ENCODE measurements around the gene CD83. TPM values are rescaled to one million over a fixed set of nuclear protein-coding genes. Genes with fewer than 3 reads are reported as not detected.

CD83 gene
- total and polyA plus RNA-seq, 9 of the 15 experiments (the other 6 are each of a cell fraction or from before 2014, with no cell fraction given): 2.5 to 4.1 (median 3.4) TPM

DNA sequence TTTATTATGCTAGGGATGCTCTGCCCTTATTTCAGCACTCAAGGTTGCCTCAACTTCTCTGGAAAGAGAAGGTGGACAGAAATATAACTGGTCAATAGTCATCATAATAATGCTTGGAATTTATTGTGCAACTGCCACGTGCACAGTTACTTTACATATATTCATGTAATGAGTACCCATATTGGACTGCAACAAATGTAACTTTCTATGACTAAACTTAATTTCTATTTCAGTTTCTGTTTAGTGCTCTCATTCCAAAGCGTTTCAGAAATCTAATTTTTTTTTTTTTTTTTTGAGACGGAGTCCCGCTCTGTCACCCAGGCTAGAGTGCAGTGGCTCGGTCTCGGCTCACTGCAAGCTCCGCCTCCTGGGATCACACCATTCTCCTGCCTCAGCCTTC, 28.3 kb upstream of the CD83 start:
- FAIRE-seq (no peak), ATAC-seq (no peak), DNase-seq (ENCODE audit: extremely low read depth in 1 of 4, low spot score in 3 of 4) (no peak)
- intact Hi-C loops (cut with micrococcal nuclease): no loop called here
- Histone ChIP-seq H3K9me1 (ENCODE audit: control insufficient read depth, insufficient read depth, low read length) (no peaks in the 10 kb centered on the region), H3K4me2 (ENCODE audit: insufficient read depth, low read length) (no peak overlapping the region), H3K36me3 (ENCODE audit: control insufficient read depth, insufficient read depth, low read length) (no peaks in the 10 kb centered on the region), H2AFZ (ENCODE audit: low read depth, low read length) (no peak overlapping the region), H3K27ac (ENCODE audit: extremely low read depth, low read depth, low read length) (no peak overlapping the region), H3K79me2 (ENCODE audit: control insufficient read depth, insufficient read depth, low read length) (no peaks in the 10 kb centered on the region), H3K9ac (ENCODE audit: insufficient read depth in 1 of 2, low read depth in 2 of 2, low read length in 2 of 2) (no peak overlapping the region), H3K4me1 (replicated peaks in 1 of 2; ENCODE audit: control insufficient read depth in 2 of 2, insufficient read depth in 2 of 2, low read length in 2 of 2) (peaks cover 4 to 9% of the 10 kb centered on the region in 2 experiments), H3K4me3 (no peak overlapping the region), H3K9me3 (replicated peaks; ENCODE audit: control insufficient read depth, insufficient read depth, low read depth, low read length) (no peaks in the 10 kb centered on the region; the same call in 1 of the 2 replicates), H3K27me3 (ENCODE audit: control insufficient read depth in 2 of 2, insufficient read depth in 2 of 2, low read length in 2 of 2) (peaks cover 2 to 13% of the 10 kb centered on the region in 2 experiments; a peak in 1 of 5 replicates), H4K20me1 (replicated peaks; ENCODE audit: control insufficient read depth, insufficient read depth, low read length) (no peaks in the 10 kb centered on the region)
- ChIA-PET POLR2A (interaction anchor here (1.1 kb wide), 1 partner anchor 13 kb away, joined by 3 read pairs; no protein-coding TSS in a partner anchor), CTCF (ENCODE audit: low intra/inter-chr PET ratio) (no interaction called here)
- BruUV-seq (replicated peaks): no TSS peak
- no peak for TF ChIP-seq ARID1B (IDR thresholded peaks at IDR 0.05)
- peak; percentile 23; the same call in 1 of the 2 replicates for TF ChIP-seq CEBPB (tag; IDR thresholded peaks at IDR 0.05)
- no peak for TF ChIP-seq CEBPG (CRISPR knock-in tag; IDR thresholded peaks at IDR 0.05)
- TF ChIP-seq CEBPG (tag; conservative IDR thresholded peaks at IDR 0.05 in 1 of 2, IDR thresholded peaks at IDR 0.05 in 1 of 2): 0 out of 4 replicates have a peak, but pooled peaks of 1 of the 2 experiments have one; percentile 11
- in situ Hi-C loops (cut with MboI): no loop called here
- 56% methylated on average over 7 of the region's 7 CpGs for WGBS (ENCODE audit: insufficient coverage, low coverage, missing lambda C conversion rate)

DNA sequence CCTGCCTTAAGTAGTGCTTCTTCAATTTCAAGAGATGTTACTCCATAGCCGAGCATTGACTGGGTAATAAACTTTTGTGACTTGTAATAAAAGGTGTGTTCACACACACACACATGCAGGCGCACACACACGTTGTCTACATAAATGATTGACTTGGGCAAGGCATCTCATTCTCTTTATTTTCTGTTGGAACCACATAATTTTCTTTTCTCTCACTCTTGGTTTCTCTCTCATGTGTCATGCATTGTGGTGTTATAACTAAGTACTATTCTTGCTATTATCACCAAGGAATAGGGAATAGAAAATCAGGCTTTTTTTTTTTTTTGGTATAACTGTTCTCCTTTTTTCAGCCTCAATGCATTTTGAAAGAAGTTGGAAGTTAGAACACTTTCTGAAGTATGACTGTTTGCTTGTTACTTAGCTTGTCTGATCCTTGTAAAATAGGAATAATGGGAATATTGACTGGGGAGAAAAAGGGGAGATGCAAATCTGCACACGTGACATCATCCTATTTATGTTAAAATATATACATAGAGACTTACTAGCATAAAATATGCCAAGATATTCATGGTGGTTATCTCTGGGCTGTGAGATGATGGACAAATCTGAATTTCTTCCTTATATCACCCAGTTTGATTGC, 26.1 kb upstream of the CD83 start:
- intact Hi-C loops (cut with micrococcal nuclease) (no loop called here), in situ Hi-C loops (cut with MboI) (no loop called here)
- Histone ChIP-seq H3K9me3 (replicated peaks; ENCODE audit: control insufficient read depth, insufficient read depth, low read depth, low read length) (no peaks in the 10 kb centered on the region; the same call in 1 of the 2 replicates), H3K9me1 (ENCODE audit: control insufficient read depth, insufficient read depth, low read length) (no peaks in the 10 kb centered on the region), H3K27ac (ENCODE audit: extremely low read depth, low read depth, low read length) (no peak overlapping the region), H3K36me3 (ENCODE audit: control insufficient read depth, insufficient read depth, low read length) (no peaks in the 10 kb centered on the region), H3K79me2 (ENCODE audit: control insufficient read depth, insufficient read depth, low read length) (no peaks in the 10 kb centered on the region), H4K20me1 (replicated peaks; ENCODE audit: control insufficient read depth, insufficient read depth, low read length) (no peaks in the 10 kb centered on the region), H2AFZ (ENCODE audit: low read depth, low read length) (no peak overlapping the region), H3K4me1 (replicated peaks in 1 of 2; ENCODE audit: control insufficient read depth in 2 of 2, insufficient read depth in 2 of 2, low read length in 2 of 2) (peaks cover 4 to 7% of the 10 kb centered on the region in 2 experiments), H3K4me2 (ENCODE audit: insufficient read depth, low read length) (no peak overlapping the region), H3K9ac (ENCODE audit: insufficient read depth in 1 of 2, low read depth in 2 of 2, low read length in 2 of 2) (no peak overlapping the region), H3K27me3 (ENCODE audit: control insufficient read depth in 2 of 2, insufficient read depth in 2 of 2, low read length in 2 of 2) (peaks cover 2 to 3% of the 10 kb centered on the region in 2 experiments; a peak in 1 of 5 replicates), H3K4me3 (no peak overlapping the region)
- DNase-seq (ENCODE audit: extremely low read depth in 1 of 4, low spot score in 3 of 4): no peak
- 24% methylated on average over 4 of the region's 4 CpGs for WGBS (ENCODE audit: insufficient coverage, low coverage, missing lambda C conversion rate)
- CTCF ChIA-PET (ENCODE audit: low intra/inter-chr PET ratio): no interaction called here
- POLR2A ChIA-PET: interaction anchor here (0.6 to 1.0 kb wide), 2 partner anchors 19 to 1401 kb away, joined by 3 read pairs; no protein-coding TSS in a partner anchor
- FAIRE-seq: no peak
- TF ChIP-seq TBP (optimal IDR thresholded peaks at IDR 0.05; ENCODE audit: low read depth, low read length): no peak
- TF ChIP-seq ZNF124 (CRISPR knock-in tag; IDR thresholded peaks at IDR 0.05): no peak
- TF ChIP-seq ZNF24 (IDR thresholded peaks at IDR 0.05): no peak
- no peak for ATAC-seq
- no TSS peak for BruUV-seq (replicated peaks)

Data from K562 (cell line).